Measurements from ENCODE around the gene KLRK1. TPM values are rescaled to one million over a fixed set of nuclear protein-coding genes. Genes with fewer than 3 reads are reported as not detected.

KLRK1 gene
- polyA plus RNA-seq, 1 experiment = not detected

GRCh38 chr12:10364815-10365622 lies 24.8 kb downstream of the KLRK1 start:
- POLR2A ChIA-PET = interaction anchor here (0.6 kb wide), 4 partner anchors 22 to 333 kb away, joined by 3 to 7 read pairs (median 4); no protein-coding TSS in a partner anchor
- no peak for DNase-seq (ENCODE audit: low read depth)
- H3K27me3 ChIP-seq (ENCODE audit: control insufficient read depth, insufficient read depth, low read length) = no peaks in the 10 kb centered on the region
- peak overlapping the region; percentile 49 for H3K4me3 ChIP-seq (ENCODE audit: low read depth, low read length)
- H3K36me3 ChIP-seq (ENCODE audit: control insufficient read depth, insufficient read depth, low read length) = no peaks in the 10 kb centered on the region
- no peak for TF ChIP-seq CTCF (IDR thresholded peaks at IDR 0.05; ENCODE audit: insufficient read depth, low read depth, low read length)
- CTCF ChIA-PET = interaction anchor here (0.6 to 2.6 kb wide), 9 partner anchors 10 to 385 kb away, joined by 3 to 9 read pairs (median 3); no protein-coding TSS in a partner anchor

GRCh38 chr12:10363914-10364814 lies 25.7 kb downstream of the KLRK1 start:
- Histone ChIP-seq H3K4me3 (ENCODE audit: low read depth, low read length) (peak overlapping the region; percentile 49), H3K27me3 (ENCODE audit: control insufficient read depth, insufficient read depth, low read length) (no peaks in the 10 kb centered on the region), H3K36me3 (ENCODE audit: control insufficient read depth, insufficient read depth, low read length) (no peaks in the 10 kb centered on the region)
- CTCF ChIA-PET = no interaction called here
- POLR2A ChIA-PET = interaction anchor here (0.6 kb wide), 4 partner anchors 23 to 332 kb away, joined by 3 to 7 read pairs (median 4); no protein-coding TSS in a partner anchor
- TF ChIP-seq CTCF (IDR thresholded peaks at IDR 0.05; ENCODE audit: insufficient read depth, low read depth, low read length) = no peak
- no peak for DNase-seq (ENCODE audit: low read depth)

- POLR2A ChIA-PET = no interaction called here
These were observed 26.3 kb downstream of the KLRK1 start for GRCh38 chr12:10363658-10363913.

GRCh38 chr12:10362828-10363657 lies 26.8 kb downstream of the KLRK1 start:
- TF ChIP-seq CTCF (IDR thresholded peaks at IDR 0.05; ENCODE audit: insufficient read depth, low read depth, low read length) = no peak
- ChIA-PET CTCF (interaction anchor here (0.6 kb wide), 1 partner anchor 12 kb away, joined by 3 read pairs; no protein-coding TSS in a partner anchor), POLR2A (no interaction called here)
- Histone ChIP-seq H3K4me3 (ENCODE audit: low read depth, low read length) (no peak overlapping the region), H3K36me3 (ENCODE audit: control insufficient read depth, insufficient read depth, low read length) (no peaks in the 10 kb centered on the region), H3K27me3 (ENCODE audit: control insufficient read depth, insufficient read depth, low read length) (no peaks in the 10 kb centered on the region)
- no peak for DNase-seq (ENCODE audit: low read depth)

More at GRCh38 chr12:10363658-10363913, 26.3 kb downstream of the KLRK1 start:
- Histone ChIP-seq H3K36me3 (ENCODE audit: control insufficient read depth, insufficient read depth, low read length) (no peaks in the 10 kb centered on the region), H3K4me3 (ENCODE audit: low read depth, low read length) (no peak overlapping the region), H3K27me3 (ENCODE audit: control insufficient read depth, insufficient read depth, low read length) (no peaks in the 10 kb centered on the region)
- CTCF ChIA-PET = interaction anchor here (0.6 kb wide), 1 partner anchor 13 kb away, joined by 3 read pairs; no protein-coding TSS in a partner anchor
- no peak for DNase-seq (ENCODE audit: low read depth)
- no peak for TF ChIP-seq CTCF (IDR thresholded peaks at IDR 0.05; ENCODE audit: insufficient read depth, low read depth, low read length)
